Measurements from ENCODE around the gene TFEC.

DNA sequence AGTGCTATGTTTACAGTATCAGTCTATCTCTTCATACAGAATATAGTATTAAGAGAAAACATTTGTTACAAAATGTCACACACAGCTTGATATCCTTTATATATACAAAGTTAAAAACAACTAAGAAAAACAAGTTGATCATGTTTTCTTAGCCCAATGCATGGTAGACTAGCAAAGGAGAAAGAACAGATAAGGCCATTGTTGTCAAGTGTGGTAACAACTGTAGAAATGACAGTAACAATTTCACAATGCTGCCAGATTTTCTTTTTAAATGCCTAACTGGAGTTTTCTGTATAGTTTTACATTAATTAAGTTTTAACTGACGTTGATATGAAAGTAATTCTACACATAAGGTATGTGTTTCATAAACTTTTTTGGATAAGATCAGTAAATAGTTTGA, 65.8 kb downstream of the TFEC start:
- TF ChIP-seq POLR2A (IDR thresholded peaks at IDR 0.05; ENCODE audit: low read depth) = no peak
- TF ChIP-seq, protein P1, sequence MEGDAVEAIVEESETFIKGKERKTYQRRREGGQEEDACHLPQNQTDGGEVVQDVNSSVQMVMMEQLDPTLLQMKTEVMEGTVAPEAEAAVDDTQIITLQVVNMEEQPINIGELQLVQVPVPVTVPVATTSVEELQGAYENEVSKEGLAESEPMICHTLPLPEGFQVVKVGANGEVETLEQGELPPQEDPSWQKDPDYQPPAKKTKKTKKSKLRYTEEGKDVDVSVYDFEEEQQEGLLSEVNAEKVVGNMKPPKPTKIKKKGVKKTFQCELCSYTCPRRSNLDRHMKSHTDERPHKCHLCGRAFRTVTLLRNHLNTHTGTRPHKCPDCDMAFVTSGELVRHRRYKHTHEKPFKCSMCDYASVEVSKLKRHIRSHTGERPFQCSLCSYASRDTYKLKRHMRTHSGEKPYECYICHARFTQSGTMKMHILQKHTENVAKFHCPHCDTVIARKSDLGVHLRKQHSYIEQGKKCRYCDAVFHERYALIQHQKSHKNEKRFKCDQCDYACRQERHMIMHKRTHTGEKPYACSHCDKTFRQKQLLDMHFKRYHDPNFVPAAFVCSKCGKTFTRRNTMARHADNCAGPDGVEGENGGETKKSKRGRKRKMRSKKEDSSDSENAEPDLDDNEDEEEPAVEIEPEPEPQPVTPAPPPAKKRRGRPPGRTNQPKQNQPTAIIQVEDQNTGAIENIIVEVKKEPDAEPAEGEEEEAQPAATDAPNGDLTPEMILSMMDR (IDR thresholded peaks at IDR 0.05) = no peak
- no peak for TF ChIP-seq EP300 (IDR thresholded peaks at IDR 0.05)
- no peak for TF ChIP-seq POLR2AphosphoS5 (IDR thresholded peaks at IDR 0.05)

All from esophagus muscularis mucosa (tissue), 4 donors.